Measurements from ENCODE around the gene THAP11.

THAP11 gene

DNA sequence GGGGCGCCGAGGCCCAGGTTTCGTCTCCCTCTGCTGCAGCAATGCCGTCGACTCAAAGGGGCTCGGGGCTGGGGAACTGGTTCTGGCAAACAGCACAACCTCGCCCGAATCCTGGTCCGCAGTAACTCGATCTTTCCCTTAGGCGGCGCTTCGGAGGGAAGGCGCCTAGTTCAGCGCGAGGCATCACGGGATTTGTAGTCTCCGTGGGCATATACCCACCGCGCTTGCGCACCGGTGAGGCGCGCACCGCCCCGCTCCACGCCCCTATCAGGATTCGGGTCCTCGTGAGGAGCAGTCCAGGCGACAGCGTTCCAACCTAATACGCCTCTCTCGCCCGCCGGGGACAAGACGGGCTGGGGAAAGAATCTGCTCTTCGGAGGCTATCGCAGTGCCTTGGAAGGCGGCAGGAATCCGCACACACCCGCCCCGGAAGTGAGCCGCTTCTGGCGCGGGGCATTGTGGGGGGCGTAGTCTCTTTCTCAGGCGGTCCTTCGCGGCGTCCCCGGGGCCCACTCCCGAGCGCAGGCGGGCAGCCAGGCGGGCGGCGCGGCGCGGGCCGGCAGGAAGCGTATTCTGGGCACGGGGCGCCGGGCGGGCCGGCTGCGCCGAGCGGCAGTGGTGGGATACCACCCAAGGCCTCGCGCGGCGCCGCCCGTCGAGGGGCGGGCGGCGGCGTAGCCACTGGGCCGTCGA lies at the start of gene THAP11:
Gene THAP11 (plus strand): TSS at position 505 of the 693 bp plus-strand sequence. CDS start 235 bp downstream, outside the sequence.
- peak; percentile 98 for DNase-seq (ENCODE audit: low spot score)

DNA sequence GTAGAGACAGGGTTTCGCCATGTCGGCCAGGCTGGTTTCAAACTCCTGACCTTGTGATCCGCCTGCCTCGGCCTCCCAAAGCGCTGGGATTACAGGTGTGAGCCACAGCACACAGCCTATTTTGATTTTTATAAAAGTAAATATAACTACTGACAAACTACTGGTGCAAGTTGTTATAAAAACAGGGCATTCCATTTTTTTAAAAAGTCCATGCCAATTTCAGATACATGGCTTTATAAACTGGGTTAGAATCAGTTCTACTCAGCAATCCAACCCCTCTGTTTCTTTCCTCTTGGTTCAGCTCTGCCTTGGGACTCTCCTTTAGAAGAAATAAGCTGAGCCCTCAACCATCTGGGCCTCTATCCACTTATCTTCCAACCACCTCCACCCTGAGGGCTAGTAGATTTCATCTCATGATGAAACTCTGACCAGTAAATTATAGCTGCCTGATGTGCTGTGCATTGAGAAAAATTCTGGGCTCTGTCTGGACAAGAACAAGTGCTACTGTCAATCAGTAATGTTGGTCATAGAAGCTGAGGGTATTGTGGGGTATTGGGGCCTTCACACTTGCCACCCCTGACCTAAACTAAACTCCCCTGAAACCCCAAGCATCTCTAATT lies 45.9 kb upstream of the THAP11 start:
- no peak for DNase-seq (ENCODE audit: low spot score)

DNA sequence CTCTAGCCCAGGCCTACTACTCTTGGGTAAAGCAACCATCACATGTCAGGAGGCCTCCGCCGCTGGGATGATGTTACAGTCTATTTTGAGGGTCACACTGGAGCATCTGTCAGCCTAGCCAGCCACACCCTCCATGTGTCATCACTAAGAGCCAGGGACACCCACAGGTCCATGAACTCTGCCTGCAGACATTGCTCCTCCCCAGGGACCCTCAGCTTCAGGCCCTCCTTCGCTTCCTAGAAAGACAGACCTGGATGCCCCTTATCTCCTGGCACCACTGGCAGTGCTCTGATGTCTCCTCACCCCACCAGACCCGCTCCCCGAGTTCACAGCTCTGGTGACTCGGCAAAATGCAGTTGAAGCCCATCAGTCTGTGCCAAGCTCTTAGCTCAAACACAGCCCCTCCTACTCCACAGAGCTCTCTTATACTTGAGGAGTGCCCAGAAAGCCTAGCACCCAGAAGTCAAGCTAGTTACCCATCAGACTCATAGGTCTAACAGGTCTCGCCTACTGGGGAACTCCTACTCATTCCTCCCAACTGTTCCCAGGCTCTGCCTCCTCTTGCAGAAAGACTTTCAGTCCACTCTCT lies 41.7 kb upstream of the THAP11 start:
- DNase-seq (ENCODE audit: low spot score) = no peak

DNA sequence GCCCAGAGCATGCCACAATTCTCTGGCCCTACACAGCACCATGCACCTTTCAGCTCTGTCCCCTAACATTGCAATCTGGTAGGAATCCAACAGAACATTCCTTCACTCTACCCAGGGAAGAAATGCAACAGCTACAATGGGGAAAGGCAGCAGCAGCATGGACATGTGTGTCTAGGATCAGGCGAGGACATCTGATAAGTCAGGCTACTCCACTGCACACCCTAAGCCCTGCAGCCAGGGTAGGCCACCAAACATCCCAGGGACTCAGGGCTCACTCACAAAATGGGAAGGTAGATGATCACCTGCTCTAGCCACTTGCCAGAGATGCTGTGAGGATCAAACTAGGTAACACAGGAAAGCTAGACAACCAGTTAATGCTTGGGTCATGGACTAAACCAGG lies 40.9 kb upstream of the THAP11 start:
- no peak for DNase-seq (ENCODE audit: low spot score)

DNA sequence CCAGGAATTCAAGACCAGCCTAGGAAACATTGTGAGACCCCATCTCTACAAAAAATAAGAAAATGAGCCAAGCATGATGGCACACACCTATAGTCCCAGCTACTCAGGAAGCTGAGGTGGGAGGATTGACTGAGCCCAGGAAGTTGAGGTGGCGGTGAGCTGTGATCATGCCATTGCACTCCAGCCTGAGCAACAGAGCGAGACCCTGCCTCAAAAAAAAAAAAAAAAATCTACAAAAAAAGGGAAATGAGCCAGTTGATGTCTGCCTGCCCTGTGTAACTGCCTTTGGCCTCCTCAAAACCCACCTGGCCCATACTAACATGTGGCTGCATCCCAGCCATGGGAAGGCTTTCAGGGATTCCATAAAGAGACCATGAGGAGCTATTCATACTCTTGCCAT lies 40.2 kb upstream of the THAP11 start:
- peak; percentile 66 for DNase-seq (ENCODE audit: low spot score)

DNA sequence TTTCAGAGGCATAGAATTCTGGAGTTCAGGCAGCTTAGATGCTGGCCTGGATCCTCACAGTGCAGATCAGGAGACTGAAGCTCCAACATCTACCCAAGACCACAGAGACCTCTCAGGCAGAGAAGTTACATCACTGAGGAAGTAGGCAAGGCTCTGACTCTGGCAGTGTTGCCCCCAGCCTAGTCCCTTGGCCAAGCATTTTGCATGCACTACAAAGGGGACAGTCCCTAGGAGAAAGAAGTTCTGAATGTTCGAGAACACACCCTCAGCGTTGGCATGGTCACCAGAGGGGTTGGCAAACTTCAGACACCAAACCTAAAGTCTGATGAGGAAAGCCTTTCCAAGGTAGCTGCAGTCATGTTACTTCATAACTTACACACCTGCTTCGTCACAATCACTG lies 38.2 kb upstream of the THAP11 start:
- DNase-seq (ENCODE audit: low spot score) = no peak

DNA sequence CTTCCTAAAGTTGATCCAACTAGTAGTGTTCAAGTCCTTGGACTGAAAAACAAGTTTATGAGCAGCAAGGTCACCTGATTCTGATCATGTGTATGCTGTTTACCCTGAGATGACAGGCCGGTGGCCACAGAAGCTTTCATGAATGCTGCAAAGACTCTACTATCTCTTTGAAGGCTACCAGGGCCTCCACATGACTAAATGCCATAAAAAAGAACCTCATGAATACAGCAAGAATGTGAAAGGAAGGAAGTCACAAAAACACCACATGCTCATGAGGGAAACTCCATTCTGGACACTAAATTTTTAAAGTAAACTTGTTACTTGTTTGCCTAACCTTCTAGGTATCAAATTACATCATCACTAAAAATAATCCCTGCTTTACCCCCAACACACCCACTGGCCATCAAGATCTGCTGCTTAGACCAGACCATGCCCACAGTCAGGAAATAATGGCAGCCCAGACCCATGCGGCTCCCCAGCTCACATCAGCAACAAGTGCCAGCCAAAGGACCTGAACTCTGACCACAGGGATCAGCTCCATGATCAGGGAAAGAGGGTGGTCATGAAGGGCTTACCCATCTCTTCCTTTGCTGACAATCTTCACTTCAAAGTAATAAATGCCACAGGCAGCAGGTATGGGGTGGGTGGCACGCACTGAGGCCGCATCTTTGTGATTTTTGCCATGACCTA lies 37.1 kb upstream of the THAP11 start:
- peak; percentile 10 for DNase-seq (ENCODE audit: low spot score)

DNA sequence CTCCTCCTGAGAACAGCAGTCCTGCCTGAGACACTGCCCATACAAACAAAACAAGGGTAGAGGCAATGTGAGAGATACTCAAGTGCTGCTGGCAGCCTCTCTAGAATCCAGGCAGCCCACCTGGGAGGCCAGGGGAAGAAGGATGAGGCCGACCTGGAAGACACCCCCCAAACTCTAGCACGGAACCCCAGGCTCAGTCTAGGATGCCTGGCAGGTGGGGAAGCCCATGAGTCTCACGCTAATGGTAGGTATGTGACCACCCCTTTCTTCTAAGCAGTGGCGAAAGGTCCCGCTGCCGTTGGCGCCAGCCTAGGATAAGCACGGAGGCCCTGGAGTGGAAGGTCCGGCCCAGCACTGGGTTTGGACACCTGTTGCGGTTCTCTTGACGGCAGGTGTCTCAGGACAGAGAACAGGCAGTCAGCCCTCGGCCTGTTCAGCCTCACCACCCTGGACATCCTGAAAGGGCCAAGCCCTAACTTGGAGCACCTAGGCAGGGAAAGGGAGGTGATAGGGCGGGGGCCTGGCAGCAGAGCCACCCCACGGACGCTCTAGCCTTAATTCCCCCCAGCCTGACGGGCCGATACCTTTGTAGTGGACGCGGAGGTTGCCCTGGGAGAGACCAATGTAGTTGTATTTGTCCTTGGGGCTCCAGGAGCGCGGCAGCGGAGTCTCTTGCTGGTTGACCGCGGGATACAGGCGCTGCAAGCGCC lies 36.2 kb upstream of the THAP11 start:
- no peak for DNase-seq (ENCODE audit: low spot score)

DNA sequence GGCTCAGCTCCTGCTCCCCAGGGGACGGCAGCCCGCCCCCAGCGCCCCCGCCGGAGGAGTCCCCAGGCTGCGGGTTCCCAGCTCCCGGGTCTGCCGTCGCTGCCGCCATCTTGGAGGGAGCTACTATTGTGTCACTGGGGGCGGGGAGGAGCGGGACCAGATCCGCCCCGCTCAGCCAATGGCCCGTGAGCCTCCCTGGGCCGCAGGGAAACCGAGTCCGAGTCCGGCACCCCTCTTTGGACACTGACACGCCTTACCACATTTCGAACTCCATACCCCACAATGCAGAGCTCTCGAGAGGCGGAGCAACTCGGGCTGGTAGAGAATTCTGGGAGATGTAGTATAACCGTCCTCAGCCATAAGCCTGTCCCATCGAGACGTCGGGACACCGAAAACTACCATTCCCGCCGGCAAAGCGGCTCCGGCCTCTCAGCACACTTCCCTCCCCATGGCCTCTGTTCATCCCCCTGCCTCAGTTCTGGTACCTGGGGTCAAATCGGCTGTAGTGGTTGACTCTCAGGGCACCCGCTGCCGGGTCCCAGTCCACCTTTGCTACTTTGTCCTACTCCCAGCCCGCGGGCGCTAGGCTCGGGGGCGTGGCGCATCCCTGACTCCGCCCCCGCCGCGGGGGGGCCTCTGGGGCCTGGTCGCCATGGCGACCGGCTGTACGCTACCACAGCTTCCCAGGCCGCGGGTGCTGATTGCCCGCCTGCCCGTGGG lies 35.5 kb upstream of the THAP11 start, which contains the start of the genes RANBP10 and TSNAXIP1:
Gene RANBP10 (minus strand): TSS at position 133 of the 720 bp plus-strand sequence. CDS start 24 bp downstream, at position 109.
Gene TSNAXIP1 (plus strand): TSS at position 462 of the 720 bp plus-strand sequence. CDS start 261 bp downstream, outside the sequence.
- peak; percentile 100 for DNase-seq (ENCODE audit: low spot score)

DNA sequence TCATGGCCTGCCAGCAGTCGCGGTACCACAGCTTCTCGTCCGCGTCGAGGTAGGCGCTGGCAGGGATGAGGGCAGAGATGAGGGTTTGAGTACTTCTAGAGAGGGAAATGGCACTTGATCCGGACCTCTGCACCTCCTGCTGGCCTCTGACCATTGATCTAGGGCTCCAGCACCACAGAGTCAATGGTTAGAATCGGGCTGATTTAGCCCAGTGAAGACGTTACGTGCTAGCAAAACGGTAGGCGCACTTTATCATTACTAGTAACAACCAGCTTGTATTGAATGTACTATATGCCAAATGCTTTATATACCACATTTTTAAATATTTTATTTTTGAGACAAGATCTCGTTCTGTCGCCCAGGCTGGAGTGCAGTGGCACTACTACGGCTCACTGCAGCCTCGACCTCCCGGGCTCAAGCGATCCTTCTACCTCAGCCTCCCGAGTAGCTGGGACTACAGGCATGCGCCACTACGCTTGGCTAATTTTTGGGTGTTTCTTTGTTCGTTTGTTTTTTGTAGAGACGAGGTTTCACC lies 34.9 kb upstream of the THAP11 start:
- DNase-seq (ENCODE audit: low spot score) = no peak

DNA sequence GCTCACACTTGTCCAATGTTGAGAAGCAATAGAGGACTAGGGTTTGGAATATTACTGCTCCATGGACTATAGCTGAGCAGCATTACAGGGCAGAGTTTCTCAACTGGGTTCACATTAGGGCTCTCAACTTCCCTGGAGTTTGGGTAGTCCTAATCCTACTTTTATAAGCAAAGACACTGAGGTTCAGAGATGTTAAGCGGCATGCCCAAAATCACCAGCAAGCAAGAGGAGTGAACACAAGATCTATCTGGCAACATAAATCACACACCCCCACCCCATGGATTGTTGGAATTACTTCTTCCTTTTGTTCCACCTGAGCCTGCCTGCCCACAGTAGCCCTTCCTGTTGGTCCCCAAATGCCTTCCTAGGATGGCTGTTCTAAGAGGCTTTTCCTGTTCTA lies 30.2 kb upstream of the THAP11 start:
- no peak for DNase-seq (ENCODE audit: low spot score)

DNA sequence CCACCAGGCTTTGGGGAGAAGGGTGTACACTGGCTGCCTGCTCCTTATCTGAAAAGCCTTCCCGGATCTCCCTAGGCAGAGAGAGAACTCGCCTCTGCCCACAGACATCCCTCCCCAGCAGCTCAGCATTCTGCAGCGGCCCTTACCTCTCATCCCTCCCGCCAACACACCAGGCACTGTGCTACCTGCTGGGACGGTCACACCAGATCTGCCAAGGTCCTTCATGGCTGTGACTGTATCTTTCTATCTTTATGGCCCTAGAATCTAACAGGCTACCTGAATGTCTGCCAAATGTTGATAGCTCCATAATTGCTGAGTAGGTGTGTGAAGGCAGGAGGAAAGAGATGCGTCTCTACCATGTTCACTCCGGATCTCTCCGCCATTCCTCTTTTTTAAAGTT lies 27.6 kb upstream of the THAP11 start:
- DNase-seq (ENCODE audit: low spot score) = no peak

DNA sequence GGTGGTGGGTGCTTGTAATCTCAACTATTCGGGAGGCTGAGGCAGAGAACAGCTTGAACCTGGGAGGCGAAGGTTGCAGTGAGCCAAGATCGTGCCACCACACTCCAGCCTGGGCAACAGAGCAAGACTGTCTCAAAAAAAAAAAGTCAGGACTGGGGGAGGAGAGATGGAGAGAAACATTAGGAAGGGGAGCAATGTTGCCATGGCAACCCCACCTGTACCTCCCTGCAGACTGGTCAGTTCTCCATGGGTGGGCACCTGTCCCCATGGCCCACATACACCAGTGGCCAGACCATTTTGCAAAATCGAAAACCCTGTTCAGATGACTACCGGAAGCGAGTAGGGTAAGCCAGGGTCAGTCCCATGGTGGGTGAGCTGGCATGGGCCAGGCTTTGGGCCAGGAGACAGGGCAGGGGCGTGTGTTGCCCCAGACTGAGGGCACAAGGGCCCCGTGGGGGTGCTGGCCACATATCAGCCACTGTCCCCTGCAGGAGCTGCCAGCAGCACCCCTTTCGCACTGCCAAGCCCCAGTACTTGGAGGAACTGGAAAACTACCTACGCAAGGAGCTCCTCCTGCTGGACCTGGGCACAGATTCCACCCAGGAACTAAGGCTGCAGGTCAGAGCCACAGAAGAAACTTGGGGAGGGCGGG lies 21.4 kb upstream of the THAP11 start:
- DNase-seq (ENCODE audit: low spot score) = no peak

DNA sequence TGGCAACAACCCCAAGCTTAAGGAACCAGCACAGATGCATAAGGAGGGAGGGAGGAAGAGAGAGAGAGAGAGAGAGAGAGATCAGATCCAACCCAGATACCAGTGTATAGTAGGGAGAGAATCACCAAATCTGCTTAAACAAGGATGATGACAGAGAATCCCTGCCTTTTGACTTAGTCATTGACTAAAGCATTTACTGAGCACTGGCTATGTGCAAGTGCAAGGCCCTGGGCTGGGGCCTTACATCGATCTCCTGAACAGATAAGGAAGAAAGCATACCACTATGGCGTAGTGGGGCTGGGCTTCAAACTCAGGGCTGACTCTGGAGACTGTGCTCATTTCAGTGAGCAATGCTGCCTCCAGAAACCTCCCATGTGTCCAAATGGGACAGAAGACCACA lies 19.6 kb upstream of the THAP11 start:
- no peak for DNase-seq (ENCODE audit: low spot score)

DNA sequence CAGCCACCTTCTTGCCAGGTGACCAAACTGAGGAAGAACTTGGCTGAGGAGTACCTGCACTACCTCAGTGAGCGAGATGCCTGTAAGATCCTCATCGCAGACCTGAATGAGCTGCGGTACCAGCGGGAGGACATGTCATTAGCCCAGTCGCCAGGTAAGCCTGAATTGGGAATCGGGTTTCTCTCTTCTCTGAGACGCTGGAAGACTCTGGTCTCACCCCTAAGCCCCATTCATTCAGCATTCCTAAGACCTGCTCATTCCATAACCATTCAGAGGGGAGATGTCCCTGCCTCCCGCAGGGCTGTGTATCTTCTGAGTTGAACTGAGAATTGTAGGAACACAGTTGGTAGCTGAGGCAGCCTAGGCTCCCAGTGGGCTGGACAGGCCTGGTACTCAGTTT lies 17.0 kb upstream of the THAP11 start:
- no peak for DNase-seq (ENCODE audit: low spot score)

DNA sequence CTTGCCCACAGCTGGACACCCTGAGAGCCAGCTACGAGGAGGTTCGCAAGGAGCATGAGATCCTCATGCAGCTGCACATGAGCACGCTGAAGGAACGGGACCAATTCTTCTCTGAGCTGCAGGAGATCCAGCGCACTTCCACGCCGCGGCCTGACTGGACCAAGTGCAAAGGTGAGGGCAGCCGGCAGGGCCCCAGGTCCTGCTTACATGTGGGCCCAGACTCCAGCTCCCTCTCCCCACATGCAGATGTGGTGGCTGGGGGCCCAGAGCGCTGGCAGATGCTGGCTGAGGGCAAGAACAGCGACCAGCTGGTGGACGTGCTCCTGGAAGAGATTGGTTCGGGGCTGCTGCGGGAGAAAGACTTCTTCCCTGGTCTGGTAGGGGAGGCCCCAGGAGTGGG lies 16.2 kb upstream of the THAP11 start:
- no peak for DNase-seq (ENCODE audit: low spot score)

DNA sequence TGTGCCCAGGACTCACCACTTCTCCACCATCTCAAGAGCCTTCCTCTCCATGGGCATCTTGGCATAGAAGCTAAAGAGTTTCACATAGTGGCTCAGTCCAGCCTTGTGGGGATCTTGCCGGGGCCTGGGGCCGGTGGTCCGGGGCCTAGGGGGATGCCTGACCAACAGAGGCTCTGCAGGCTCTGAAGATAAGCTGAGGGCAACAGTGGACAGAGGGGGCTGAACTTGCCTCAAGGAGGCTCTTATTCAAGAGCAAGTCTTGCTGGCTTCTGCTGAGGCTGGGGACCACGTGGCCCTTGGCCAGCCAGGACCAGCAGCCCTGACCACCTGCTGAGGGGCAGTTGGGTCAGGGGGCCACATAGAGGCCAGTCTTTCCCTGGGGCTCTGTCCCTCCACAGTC lies 13.5 kb upstream of the THAP11 start:
- DNase-seq (ENCODE audit: low spot score) = no peak

DNA sequence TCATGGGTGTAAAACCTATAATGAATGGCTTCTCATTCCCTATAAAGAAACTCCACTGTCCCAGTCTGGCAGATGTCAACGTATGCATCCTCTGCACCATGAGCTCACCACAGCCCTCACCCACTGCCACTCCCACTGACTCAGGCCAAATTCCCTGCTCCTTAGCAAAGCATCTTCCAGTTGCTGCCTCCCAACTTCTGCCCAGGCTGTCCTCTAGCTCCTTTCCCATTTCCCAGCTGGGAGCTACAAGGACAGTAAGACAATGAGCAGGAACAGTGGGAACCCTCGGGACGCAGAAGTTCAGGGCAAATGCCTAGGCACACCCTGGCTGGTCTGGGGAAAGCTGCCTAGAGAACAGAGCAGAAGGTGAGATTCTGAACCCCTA lies 9.1 kb upstream of the THAP11 start:
- no peak for DNase-seq (ENCODE audit: low spot score)

DNA sequence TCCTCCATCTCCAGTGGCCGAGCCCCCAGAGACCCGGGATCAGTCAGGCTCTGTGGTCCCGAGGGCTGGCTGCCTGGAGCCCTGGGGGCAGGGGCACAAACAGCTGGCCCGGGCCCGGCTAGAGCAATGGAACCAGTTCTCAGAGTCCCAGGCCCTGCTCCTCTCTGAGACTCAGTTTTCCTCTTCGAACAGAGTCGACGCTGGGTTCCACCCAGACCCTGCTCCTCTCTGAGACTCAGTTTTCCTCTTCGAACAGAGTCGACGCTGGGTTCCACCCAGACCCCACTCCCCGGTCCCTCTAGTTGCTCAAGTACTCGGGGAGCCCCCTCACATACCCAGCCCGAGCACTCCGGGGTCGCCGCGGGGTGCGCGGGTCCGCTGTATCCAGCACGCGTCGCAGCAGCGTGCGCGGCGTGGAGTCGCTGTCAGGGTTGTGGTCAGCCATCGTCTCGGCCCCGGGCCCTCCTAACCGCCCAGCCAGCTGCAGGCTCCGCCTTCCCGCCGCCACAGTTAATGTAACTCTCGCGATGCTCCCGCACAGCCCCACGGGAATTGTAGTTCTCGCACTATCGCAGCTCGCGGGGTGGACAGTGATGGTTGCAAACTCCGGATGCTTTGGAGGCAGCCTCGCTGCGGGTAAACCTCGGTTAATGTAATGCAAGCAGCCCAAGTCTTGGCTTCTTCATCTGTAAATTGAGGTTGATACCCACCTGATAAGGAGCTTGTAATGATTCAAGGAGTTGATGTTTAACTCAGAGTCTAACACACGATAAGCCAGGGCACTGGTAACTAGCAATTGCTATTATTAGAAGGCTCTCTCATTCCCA lies 8.5 kb upstream of the THAP11 start:
- peak; percentile 96 for DNase-seq (ENCODE audit: low spot score)

DNA sequence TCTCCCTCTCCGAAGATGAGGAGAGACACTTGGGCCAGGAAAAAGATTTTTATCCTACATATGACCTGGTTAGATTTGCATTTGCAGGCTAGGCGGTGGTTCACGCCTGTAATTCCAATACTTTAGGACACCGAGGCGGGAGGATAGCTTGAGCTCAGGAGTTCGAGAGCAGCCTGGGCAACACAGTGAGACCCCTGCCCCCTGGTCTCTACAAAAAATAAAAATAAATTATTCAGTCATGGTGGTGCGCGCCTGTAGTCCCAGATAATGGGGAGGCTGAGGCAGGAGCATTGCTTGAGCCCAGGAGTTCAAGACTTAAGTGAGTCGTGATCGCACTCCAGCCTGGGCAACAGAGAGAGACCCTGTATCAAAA lies 7.9 kb upstream of the THAP11 start:
- no peak for DNase-seq (ENCODE audit: low spot score)

Measured in NAMALWA (cell line).